ENCODE results near the gene ECE1.

ECE1 gene
- total RNA-seq: 79.5 to 110 reads per million in 2 donors

DNA sequence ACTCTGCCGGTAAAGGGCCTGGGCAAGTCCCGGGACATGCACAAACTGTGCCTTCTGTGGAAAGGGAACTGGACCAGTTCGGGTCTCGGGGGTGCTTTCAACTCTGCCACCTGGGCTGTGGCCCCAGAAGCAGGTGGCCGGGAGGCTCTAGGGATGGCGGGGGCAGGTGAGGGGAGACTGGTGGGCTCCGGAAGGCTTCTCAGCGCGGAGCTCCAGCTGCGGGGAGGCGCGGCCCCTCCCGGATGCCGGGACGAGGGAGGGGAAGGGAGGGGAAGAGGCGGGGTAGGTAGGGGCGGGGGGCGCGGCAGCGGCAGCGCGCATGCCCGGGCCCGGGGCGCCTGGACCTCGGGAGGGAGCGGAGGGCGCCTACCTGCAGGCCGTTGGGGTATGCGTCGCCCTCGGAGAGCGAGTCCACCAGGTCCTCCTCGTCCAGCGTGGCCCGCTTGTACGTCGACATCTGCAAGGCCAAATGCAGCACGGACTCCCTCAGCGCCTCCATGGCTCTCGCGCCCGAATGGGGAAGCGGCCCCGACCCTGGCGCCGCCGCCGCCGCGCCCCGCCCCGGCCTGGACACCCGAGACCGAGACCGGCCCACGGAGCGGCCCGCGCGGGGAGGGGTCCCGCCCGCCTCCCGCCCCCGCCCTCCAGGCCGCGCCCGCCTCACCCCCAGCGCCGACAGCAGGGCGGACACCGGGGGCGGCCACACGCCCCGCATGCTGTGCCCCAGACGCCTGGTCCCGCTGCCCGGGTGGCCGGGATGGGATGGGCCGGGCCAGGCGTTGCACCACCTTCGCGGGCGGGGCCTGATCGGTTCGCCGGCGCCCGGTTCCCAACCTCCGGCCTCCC is at the start of gene ECE1:
Gene ECE1, minus strand, starts transcription at position 764 of the 846 bp plus-strand sequence. Its CDS starts 49 bp downstream, at position 715.
- peak; percentile 31 for DNase-seq

DNA sequence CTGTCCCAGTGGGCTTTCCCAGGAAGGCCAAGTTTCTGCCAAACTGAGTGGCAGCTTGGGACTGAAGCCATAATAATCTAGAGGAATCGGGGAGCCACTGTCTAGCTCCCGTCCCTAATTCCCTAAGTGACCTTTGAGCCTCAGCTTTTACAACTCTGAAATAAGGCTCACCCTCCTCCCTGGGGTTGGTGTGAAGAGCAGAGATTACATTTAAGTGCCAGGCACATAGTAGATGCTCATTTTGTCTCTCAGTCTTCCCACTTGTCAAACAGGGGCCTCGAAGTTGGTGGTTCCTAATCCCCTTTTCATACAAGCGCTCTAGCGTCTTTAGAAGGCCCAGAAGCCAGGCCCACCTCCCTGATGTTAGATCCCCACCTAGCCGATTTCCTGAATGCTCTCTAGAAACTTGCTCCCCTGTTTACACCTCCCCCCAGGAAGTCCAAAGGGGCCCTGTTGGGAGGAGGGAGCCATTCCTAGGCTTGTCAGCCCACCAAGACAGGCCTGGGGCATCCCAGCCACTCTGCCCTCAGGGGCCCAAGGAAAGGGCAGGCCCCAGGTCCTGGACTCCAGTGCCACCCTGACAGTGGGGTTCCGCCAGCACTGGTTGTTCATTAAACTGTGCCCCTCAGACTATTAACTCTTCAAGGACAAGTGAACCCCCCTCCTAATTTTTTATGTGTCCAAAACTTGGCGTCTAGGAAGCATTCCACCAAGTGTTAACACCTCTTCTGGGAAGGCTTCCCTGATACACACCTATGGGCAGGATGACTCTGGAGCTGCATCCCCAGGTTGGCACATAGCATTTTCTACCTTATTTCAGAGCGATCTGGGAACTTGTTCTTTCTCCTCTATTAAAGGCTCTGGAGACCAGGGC is 49.3 kb upstream of the ECE1 start:
- no peak for DNase-seq

DNA sequence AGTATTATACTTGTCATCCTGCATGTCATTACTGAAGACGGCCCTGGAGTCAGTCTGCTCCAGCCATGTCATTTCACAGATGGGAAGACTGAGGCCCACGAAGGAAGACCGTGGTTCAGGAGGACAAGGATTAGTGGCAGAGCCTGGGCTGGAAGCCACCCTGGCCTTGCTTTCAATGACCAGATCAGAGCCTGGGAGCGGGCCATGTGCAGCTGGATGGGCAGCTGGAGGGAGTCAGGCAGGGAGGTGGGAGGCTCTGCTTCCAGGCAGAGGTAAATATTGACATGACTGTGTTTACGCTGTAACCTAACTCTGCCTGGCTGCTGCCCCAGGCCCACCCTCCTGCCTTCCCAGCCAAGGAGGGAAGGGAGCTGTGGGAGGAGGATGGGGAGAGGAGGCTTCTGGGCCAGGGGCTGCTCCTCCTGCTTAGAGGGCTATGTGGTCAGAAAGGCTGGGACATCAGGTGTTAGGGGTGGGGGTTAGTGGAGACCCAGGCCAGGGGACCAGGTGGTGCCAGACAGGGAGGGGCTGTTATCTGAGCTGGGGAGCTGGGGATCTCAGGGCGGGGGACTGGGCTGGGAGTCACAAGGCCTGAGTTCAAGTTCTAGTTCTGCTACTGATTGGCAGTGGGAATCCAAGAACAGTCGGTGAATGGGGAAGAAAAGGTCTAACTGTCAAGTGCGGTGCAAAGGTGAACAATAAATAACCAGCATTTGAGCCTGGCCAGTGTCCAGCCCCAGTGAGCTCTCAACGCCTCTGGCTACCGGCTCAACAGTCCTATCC is 48.5 kb upstream of the ECE1 start:
- no peak for DNase-seq

DNA sequence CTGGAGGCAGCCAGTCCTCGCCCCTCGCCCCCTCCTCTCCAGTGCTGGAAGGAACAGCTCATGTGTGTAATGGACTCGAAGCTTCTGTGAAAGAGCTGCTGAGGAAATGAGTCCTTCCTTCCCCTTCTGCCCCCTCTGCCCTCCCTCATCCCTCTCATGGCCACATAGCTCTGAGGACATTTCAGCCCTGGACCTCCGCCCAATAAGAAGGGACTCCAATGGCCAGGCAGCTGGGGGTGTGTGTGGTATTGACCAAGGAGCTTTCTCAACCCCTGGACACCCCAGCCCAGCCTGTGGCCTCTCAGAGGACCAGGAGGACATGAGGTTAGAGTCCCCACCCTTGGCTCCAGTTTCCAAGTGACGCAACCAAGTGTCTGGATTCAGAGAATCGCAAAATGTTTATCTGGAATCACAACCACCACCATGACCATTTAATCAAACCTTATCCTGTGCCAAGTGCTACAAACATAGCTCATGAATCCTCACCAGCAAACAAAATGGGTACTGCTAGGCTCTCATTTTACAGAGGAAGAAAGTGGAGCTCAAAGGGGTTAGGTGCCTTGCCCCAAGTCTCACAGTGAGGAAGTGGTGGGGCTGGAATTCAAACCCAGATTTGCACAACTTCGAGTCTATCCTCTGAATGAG is 47.8 kb upstream of the ECE1 start:
- no peak for DNase-seq

DNA sequence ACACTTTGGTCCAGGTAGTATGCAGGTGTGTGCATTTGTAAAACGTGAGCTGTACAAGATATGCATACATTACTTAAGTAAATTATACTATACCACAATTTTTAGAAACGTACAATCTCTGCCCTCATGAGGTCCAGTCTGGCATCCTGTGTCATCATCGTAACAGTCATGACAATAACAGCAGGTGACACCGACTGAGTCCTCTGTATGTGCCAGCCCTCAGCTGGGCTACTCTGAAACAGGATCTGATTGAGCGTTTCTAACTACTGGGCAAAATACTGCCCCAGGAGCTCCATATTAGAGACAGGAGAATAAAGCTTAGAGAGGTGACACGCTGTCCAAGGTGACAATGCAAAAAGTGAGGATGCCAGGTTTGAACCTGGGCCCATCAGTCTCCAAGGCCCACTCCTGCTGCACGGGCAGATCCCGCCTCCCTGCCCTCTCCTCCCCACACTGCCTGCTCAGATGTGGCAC is 47.2 kb upstream of the ECE1 start:
- no peak for DNase-seq

DNA sequence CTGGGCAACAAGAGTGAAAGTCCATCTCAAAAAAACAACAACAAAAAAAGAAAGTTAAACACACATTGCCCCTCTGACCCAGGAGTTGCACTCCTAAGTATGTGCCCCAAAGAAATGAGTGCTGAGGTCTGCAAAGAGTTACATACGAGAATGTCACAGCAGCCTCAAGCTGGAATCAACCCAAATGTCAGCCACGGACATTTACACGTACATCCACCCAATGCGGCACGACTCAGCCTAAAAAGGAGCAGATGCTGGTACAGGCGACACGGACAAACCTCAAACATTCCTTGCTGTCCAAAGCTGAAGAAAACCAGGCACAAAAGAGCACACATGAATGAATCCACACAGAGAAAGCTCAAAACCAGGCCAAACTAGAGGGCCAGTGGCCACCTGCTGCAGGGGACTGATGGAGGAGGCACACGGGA is 46.8 kb upstream of the ECE1 start:
- no peak for DNase-seq

DNA sequence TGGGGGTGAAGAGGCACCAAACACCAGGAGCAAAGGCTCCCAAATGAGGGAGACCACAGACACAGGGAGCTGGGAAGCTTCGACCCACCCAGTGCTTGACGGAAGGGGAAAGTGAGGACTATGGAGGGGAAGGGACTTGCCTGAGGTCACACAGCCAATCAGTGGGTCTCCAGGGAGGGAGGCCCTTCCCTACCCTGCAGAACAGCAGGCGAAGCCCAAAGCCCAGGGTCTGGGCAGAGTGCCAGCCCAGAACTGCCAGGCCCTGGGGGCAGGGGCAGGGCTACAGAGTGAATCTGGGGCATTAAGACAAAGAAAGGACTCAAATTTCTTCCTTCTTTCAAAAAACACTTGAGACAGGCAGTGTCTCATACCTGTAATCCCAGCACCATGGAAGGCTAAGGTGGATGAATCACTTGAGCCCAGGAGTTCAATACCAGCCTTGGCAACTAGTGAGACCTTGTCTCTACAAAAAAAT is 45.5 kb upstream of the ECE1 start:
- no peak for DNase-seq

DNA sequence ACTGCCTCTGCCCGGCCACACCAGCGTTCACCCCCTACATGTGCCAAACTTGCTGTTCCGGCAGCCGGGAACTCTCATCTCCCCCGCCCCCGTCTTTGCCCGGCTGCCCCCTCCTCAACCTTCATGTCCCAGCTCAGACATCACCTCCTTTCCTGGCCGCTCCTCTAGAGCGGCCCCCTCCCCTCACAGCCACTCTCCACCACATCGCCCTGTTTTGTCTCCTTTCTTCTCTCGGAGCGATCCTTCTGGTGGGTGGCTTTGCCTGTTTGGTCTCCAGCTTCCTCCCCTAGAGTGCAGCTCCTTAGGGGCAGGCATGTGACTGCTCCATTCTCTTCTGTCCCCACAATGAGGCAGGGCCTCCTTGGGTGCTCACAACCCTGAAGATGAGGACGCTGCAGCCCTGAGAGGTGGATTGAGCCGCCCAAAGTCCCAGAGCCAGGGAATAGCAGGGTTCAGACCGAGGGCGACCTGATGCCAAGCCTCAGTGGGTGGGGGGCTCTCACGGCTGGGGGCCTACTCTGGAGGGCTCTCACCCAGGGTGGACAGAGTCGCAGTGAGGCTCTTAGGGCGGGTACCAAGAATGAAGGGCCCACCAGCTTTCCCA is 44.9 kb upstream of the ECE1 start:
- DNase-seq: no peak

DNA sequence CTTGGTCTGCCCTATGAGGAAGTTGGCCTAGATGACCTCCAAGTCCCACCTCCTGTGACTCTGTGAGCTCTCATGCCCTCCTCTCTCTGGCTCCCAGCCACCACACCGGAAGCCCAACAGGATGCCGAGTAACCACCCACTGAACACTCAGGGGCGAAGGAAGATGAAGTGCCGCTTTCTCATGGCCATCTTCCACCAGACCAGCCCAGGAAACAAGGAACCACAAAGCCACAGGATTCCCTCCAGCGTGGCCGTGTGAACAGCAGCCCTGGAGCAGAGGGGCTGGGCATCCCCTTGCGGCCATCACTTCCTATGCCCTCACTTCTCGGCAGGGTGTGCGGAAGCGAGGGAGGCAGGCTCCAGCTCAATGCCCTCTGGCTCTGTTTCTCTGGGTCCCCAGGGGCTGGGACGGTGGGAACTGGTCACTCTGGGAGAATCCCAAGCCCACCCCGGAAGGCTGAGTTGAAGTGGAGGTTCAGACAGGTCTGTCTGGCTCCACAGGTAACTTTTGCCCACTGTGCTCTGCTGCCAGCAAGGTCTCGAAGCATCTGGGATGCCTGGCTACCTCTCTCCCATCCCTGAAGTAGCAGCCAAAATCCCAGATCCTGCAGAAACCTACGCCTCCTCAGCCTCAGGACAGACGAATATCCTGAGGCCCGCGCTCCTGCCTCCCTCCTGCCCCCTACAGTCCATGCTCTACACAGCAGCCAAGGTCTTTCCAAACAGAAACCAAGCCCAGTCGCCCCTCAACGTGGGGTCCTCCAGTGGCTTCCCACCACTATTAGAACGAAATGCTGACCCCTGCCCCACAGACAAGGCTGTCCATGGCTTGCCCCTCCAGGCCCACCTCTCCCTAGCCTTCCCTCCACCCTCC is 44.2 kb upstream of the ECE1 start:
- DNase-seq: peak; percentile 41

DNA sequence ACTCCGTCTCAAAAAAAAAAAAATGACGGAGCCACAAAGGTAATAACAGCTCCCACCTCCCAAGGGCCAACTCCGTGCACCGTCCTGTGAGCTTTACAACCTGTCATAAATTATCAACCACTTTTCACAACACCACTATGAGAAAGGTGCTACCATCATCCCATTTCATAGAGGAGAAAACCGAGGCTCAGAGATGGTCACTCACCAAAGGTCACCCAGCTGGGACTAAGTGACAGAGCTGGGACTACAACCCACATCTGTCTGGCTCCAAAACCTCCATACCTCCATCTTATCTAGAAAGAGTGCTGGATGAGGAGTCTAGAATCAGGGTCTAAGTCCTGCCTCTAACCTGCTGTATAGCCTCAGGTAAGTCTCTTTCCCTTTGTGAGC is 43.6 kb upstream of the ECE1 start:
- no peak for DNase-seq

DNA sequence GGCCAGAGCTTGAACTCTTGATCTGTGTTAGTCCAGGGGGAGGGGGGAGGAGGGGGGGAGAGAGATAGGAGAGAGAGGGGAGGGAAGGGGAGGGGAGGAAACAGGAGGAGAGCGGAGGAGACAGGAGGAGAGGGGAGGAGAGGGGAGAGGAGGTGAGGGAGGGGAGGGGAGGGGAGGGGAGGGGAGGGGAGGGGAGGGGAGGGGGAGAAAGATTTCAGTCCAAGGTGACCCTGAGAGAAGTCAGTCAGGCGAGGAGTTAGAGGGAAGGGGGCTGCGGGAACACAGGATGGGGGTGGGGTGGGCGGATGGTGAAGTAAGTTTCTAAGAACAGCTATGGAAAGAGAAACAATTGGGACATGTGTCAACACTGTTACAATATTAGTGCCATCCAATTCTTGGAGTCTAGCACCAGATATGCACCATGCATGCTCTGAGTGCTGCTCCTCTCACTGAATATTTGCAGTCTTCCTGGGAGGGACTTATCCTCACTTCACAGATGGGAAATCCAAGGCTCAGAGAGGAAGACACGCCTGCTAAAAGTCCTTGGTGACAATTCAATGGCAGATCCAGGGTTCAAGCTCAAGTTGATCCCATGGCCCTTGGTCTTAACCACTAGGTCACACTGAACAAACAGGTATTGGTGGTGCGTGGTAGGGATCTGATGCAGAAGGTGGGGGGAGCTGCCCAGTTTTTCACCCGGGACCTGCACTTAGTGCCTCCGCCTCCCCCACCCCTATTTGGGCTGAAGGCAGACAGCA is 42.5 kb upstream of the ECE1 start:
- DNase-seq: no peak

DNA sequence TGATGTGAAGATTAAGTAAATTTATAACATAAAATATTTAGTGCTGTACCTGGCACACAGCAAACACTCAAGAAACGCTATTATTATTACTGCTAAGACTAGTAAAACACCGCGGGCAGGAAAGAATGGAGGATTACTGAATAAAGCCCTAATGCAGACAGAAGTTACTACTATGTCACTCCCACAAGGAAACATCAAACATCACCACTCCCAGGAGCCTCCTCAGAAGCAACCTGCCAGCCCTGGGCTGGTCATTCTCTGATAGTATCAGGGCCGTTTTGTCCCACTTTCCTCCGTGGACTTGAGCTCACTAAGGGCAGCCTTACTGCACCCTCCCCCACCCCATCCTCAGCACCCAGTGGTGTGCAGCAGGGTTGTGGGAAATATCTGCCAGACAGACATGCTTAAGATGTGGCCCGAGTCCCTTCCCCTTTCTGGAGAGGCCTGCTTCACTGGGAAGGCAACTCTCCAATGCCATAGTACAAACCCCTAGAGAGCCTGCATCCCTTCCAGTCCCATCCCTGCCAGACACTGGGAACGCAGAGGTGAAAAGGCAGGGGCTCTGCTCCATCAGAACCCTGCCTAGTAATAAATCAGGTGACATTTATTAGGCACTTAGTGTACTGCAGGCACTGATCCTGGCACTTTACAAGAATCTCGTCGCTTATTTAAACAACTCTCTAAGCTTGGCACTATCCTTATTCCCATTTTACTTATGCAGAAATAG is 41.7 kb upstream of the ECE1 start:
- DNase-seq: no peak

DNA sequence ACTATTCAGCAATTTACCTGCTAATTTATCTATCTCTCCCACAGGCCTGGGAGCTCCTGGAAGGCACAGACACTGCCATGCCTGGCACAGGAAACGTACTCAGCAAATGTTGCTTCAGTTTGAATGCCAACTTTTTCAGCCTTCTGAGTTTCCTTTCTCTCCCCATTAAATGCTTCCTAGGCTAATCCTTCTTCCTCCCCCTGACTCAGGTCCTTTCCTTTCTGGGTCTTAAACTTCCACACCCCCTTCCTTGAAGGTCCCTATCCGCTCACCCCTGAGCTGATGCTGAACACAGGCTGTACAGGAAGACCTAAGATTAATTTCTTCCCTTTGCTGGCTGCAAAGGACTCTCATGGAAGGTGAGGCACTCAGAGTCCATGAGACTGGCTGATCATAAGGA is 40.3 kb upstream of the ECE1 start:
- no peak for DNase-seq

DNA sequence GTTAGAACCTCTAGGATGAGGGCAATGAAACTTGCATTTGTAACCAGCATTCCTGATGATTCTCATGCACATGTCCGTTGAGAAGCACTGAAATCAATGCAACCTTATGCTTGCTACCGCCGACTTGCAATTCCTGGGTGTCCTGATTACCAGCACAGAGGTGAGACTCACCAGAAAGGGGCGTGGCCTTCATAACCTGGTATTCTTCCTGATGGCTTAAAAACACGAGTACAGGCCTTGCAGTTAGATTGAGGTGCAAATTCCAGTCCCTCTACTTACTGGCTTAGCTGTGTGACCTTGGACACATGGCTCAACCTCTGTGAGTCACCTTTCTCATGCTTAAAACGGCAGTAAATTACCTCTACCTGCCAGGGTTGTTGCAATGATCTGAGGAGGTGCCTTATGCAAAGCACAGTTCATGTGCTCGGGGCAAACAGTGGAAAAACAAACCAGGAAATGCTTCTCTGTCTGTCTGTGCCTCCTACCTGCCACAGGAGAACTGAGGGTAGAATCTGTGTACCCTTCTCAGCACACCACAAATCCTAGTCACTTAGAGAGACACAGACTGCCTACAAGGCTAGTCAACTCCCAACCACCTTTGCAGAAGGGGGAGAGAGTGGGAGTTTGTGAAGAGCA is 39.1 kb upstream of the ECE1 start:
- no peak for DNase-seq

DNA sequence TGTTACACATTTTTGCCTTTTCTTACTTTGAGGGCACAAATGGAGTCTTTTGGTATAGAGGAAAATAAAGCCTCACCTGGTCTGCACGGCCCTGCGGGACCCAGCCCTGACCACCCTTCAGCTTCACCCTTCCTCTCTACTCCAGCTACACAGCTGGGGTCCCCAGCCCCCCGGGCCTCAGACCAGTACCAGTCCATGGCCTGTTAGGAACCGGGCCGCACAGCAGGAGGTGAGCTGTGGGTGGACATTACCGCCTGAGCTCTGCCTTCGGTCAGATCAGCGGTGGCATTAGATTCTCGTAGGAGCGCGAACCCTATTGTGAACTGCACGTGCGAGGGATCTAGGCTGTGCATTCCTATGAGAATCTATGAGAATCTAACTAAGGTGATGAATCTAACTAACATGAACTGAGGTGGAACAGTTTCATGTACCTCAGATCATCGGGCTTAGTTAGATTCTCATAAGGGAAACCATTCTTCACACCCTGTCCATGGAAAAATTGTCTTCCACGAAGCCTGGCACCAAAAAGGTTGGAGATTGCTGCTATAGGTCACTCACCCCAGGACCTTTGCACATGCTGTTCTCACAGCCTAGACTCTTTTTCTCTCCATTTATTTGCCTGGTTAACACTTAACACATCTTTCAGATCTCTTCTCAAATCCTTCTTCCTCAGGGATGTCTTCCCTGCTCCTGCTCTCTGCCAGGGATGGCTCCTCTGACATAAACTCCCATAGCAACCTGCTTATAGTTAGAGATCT is 37.5 kb upstream of the ECE1 start:
- no peak for DNase-seq

DNA sequence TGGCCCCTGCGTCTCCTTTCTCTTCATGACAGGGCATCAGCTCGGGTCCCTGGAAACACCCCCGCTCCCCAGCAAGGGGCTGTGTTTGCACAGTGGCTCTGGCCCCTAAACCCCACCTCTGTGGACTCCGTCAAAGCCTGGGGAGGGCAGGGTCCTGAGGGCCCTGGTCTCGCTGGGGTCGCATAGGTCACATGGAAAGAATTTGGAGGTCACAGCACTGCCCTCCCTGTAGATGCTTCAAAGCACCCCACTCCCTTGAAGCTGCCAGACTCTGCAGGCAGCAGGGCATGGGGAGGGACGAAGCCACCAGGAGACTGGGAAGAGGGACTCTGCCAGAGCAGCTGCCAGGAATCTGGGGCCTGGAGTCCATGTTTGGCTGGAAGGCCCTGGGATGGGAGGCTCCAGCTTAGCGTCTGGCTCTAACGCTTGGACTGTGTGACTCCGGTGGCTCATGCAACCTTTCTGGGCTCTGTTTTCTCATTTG is 36.6 kb upstream of the ECE1 start:
- no peak for DNase-seq

DNA sequence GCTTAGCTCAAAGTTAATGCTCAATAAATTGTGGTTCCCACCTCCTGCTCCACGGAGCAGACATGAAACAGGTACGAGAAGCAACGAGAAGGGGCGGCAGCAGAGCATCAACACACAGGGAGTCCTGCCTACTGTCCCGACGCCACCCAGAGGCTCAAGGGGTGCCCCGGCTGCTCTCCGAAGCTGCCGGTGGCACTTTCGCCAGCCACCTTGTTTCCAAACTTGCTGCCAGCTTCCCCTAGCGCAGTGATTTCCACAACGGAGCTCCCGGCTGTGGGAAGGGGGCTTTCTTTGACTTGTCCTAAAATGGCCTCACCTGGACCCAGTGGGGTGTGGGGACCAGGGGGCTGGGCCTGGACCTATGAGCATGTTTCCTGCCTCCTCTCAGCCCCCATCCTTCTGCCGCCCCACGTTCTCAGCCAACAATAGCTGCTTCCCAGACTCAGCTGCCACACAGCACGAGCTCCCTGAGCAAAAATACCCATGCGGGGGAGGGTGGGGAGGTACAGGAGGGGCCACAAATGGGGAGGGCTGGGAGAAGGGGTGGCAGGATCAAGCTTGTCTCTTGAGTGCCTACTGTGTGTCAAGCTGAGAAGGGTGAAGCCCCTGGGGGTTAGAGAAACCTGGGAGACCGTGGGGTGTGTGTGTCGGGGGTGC is 35.6 kb upstream of the ECE1 start:
- DNase-seq: no peak
